NB4 (cell line): ENCODE measurements around the gene HARS1.

ENCODE experiments used
- MYC ChIP-seq: IDR thresholded peaks from 2 replicates; pipeline ENCODE4 v1.6.1; 2011; ENCODE audit warnings: low read depth, low read length
- POLR2A ChIP-seq: IDR thresholded peaks from 2 replicates; pipeline ENCODE4 v1.6.1; 2011; ENCODE audit warnings: mild to moderate bottlenecking; ENCODE audit not compliant: insufficient read length; ENCODE audit errors: extremely low read depth
- TF ChIP-seq, protein P1 (sequence below): IDR thresholded peaks from one replicate; pipeline ENCODE4 v1.5.1; 2012; ENCODE audit warnings: low read depth, low read length
- TF ChIP-seq, protein P2 (sequence below): IDR thresholded peaks from 2 replicates; pipeline ENCODE4 v1.6.1; 2011; ENCODE audit warnings: low read depth, low read length

GRCh38 chr5:140678993-140679392 is 12.2 kb downstream of the HARS1 start:
- TF ChIP-seq POLR2A (no peak), MYC (no peak)
- TF ChIP-seq, protein P1, sequence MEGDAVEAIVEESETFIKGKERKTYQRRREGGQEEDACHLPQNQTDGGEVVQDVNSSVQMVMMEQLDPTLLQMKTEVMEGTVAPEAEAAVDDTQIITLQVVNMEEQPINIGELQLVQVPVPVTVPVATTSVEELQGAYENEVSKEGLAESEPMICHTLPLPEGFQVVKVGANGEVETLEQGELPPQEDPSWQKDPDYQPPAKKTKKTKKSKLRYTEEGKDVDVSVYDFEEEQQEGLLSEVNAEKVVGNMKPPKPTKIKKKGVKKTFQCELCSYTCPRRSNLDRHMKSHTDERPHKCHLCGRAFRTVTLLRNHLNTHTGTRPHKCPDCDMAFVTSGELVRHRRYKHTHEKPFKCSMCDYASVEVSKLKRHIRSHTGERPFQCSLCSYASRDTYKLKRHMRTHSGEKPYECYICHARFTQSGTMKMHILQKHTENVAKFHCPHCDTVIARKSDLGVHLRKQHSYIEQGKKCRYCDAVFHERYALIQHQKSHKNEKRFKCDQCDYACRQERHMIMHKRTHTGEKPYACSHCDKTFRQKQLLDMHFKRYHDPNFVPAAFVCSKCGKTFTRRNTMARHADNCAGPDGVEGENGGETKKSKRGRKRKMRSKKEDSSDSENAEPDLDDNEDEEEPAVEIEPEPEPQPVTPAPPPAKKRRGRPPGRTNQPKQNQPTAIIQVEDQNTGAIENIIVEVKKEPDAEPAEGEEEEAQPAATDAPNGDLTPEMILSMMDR: no peak
- TF ChIP-seq, protein P2, sequence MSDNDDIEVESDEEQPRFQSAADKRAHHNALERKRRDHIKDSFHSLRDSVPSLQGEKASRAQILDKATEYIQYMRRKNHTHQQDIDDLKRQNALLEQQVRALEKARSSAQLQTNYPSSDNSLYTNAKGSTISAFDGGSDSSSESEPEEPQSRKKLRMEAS: no peak
